Astrocyte of the hippocampus (primary cell): Measurements from ENCODE around the gene MRRF.
A peak's percentile ranks its signal among the peaks of the same experiment; 100 is the strongest.
"Not testable (repeated sequence)": the region's sequence is repeated elsewhere in the genome, so short reads cannot be mapped to it uniquely, and the experiment has no call there.

ENCODE experiments used
- DNase-seq: peaks from one replicate; pipeline ENCODE4 v3.0.0; 2011; ENCODE audit warnings: low read depth, low spot score

The MRRF gene

DNA sequence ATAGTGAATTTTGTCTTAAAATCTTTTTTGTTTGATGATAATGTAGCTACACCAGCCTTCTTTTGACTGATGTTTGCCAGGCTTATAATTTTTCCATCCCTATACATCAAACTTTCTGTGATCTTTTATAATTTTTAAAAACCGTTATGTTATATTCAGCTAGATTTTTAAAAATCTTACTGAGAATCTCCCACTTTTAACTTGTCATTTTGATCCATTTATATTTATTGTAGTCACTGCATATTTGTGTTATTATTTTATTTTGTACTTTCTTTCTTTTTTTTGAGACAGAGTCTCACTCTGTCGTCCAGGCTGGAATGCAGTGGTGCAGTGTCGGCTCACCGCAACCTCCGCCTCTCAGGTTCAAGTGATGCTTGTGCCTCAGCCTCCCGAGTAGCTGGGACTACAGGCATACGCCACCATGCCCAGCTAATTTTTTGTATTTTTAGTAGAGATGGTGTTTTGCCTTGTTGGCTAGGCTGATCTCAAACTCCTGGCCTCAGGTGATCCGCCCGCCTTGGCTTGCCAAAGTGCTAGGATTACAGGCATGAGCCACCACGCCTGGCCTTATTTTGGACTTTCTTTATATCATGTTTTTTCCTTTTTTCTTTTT lies 12.7 kb downstream of the MRRF start:
- DNase-seq = no peak

DNA sequence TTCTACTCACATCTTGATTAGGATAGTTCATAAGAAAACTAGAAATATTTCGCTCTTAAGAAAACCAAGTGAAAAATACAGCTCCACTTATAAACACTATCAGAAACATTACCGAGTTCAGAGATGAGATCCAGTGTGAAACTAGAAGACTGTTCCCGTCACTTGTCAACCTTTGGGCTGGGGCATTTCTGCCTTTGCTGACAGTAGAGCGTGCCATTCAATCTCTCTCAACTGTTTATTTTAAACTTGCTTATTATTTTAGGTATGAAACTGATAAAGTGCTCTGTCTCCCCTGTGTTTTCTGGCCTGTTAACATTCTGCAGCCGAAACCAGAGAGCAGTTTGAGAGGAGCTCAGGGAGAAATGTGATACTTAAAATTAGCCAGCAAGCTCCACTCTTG lies 16.7 kb downstream of the MRRF start:
- no peak for DNase-seq

- DNase-seq = no peak
These were observed 22.1 kb downstream of the MRRF start for GRCh38 chr9:122286764-122287163.

GRCh38 chr9:122287214-122287720 lies 22.6 kb downstream of the MRRF start:
- no peak for DNase-seq

DNA sequence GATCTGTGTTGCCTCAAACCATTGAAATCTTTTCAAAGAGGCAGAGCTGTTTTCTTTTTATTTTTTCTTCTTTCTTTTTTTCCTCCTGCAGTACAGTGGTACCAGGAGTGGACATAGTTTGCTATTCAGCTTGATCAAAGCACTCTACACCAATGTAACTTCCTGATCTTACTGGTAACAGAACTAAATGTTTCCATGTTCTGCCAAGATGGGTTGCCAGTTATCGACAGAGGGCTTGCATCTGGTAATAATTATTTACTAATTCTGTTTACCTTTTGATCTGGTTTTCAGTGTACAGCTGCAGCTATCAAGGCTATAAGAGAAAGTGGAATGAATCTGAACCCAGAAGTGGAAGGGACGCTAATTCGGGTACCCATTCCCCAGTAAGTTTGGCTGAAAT lies 26.8 kb downstream of the MRRF start:
- DNase-seq = no peak

- DNase-seq = no peak
These were observed 29.8 kb downstream of the MRRF start for GRCh38 chr9:122294531-122294930.

DNA sequence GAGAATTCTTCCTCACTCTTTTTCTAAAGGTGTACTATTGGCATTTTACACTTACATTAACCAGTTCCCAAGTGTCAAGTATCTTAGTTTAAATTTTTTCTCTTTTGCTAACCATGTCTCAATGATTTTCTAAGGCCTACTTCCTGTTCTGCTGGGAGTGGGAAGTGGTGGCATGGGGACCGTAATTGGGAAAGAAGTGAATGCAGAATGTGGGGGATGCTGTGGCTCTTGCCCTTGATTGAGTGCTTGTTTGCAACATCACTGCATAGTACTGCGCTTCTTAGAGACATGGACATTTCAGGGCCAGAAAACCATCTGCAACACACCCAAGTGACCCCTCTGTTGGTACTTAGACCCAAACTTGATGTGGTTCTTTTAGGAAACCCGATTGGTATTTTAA lies 32.8 kb downstream of the MRRF start:
- no peak for DNase-seq

GRCh38 chr9:122302237-122303093 lies 37.8 kb downstream of the MRRF start:
- no peak for DNase-seq

DNA sequence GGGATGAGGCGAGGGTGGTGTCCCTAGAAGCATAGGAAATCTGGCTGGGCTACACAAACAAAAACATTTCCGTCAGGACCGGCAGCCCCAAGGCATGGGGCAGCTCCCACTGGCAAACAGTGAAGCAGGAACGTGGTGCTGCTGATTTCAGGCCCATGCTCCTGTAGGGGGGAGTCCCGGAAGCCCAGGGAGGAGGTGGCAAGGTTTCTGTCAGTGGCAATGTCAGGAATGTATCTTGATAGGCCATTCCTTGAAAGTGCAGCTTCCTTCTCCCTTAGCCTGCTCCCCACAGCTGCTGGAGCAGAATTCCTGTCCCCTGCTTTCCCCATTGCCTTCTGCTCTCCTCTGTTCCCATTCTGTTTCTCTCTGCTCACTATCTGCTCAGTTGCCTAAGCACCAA lies 42.4 kb downstream of the MRRF start:
- DNase-seq = no peak

DNA sequence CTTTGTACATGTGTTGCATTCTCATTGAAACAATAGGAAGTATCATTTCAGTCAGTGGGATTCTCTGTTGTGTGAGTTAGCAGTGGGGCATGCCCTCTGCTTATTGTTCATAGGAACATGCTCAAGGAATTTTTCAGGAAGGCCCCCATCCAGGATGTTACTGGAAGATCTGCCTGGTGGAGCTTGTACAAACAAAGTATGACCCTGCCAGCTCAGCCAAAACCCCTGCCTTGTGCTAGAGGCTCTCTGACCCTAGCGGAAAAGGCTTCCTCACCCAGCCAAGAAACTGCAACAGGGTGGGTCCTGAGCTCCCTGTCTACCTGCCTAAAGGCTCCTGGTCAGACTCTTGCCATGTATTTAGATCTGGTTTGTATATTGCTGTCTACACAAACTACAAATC lies 43.2 kb downstream of the MRRF start:
- DNase-seq = no peak

- DNase-seq = no peak
These were observed 45.2 kb downstream of the MRRF start for GRCh38 chr9:122309861-122310260.

- no peak for DNase-seq
These were observed 49.5 kb downstream of the MRRF start for GRCh38 chr9:122314165-122314564.

- no peak for DNase-seq
These were observed 50.9 kb downstream of the MRRF start for GRCh38 chr9:122315534-122315933.

DNA sequence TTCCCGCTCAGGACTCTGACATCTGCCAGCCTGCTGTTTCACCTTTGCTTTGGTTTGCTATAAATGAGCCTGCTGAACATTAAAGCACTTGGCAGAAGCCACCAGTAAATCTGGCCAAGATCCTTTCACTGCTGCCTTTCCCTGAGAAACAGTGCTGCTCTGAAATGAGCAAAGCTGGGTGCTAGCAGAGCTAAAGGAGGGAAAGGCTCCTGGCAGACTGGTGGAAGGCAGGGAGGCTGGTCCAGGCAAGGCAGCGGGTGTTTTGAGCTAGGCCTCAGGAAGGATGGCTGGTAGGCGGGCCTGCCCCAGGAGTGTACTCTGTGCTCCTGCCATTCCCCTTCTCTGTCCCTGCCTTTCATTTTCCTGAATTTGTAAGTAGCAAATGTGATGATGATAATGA lies 53.6 kb downstream of the MRRF start:
- DNase-seq = peak; percentile 57

- peak; percentile 23 for DNase-seq
These were observed 55.8 kb downstream of the MRRF start for GRCh38 chr9:122320413-122320881.

DNA sequence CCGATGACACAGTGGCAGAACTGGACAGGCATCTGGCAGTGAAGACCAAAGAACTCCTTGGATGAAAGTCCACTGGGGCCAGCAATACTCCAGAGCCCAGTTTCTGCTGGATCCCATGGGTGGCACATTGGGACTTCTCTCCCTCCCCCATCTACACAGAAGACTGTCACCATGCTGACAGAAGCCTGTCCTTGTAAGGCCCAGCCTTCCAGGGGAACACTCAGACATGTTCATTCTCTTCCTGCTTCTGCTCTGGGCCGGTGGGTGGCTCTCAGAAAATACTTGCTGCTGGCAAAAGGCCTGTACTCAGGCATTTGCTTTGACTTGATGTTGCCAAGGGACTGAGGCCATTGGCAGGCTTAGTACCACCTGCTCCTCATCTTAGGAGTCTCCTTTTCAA lies 57.9 kb downstream of the MRRF start:
- DNase-seq = no peak

- DNase-seq = not testable (repeated sequence)
These were observed 60.0 kb downstream of the MRRF start for GRCh38 chr9:122324665-122325064.

DNA sequence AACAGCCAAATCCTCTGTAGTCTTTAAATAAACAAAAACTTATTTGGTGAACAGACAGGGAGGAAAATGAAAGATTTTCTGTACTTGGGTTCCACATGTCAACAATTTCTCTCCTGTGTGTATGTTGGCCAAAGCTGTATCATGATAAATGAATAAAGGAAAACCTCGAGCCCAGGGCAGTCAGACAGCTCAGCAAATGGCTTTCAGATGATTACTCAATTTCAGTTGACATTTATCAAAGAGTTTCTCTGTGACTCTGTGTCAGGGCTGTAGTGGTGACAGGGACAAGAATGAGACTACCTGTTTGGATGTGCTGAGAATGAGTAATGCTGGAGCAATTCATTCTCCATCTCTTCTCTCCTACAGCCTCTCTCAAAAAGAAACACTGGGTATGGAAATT lies 60.4 kb downstream of the MRRF start:
- peak; percentile 23 for DNase-seq

- no peak for DNase-seq
These were observed 62.5 kb downstream of the MRRF start for GRCh38 chr9:122327175-122327574.

- no peak for DNase-seq
These were observed 64.9 kb downstream of the MRRF start for GRCh38 chr9:122329597-122329996.

DNA sequence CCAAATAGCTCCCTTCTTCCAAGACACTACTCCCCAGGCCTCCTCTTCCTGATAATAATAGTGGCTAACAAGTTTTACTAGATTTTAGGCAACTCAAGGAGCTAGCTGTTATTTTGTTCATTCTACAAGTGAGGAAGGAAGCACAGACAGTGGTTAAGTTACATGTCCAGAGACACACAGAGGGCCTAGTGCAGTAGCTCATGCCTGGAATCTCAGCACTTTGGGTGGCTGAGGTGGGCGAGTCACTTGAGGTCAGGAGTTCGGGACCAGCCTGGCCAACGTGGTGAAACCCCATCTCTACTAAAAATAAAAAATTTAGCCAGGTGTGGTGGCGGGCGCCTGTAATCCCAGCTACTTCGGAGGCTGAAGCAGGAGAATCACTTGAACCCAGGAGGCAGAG lies 65.8 kb downstream of the MRRF start:
- not testable (repeated sequence) for DNase-seq

- no peak for DNase-seq
These were observed 66.8 kb downstream of the MRRF start for GRCh38 chr9:122331523-122331927.

- DNase-seq = no peak
These were observed 67.4 kb downstream of the MRRF start for GRCh38 chr9:122332083-122332482.
